Upper lobe of right lung (tissue), 1 donor: Measurements from ENCODE around the gene FBN3. TPM values are rescaled to one million over a fixed set of nuclear protein-coding genes. Genes with fewer than 3 reads are reported as not detected.
A peak's percentile ranks its signal among the peaks of the same experiment; 100 is the strongest.

ENCODE experiments used
- ATAC-seq: fragments of 200-7000 bp; cut with Tn5 transposase; one replicate; pipeline ENCODE4 v1.9.1; 2020; ENCODE audit warnings: mild to moderate bottlenecking, moderate library complexity
- DNase-seq: peaks from one replicate; pipeline ENCODE4 v3.0.0-alpha.2; 2020
- H3K27ac ChIP-seq: fragments of 200-600 bp; one replicate; pipeline ENCODE4 v1.8.0; 2022
- H3K27me3 ChIP-seq: fragments of 200-600 bp; one replicate; pipeline ENCODE4 v1.8.0; 2022; ENCODE audit warnings: mild to moderate bottlenecking
- H3K36me3 ChIP-seq: fragments of 200-600 bp; one replicate; pipeline ENCODE4 v1.8.0; 2022
- H3K4me1 ChIP-seq: fragments of 200-600 bp; one replicate; pipeline ENCODE4 v1.8.0; 2022
- H3K4me3 ChIP-seq: fragments of 200-600 bp; one replicate; pipeline ENCODE4 v1.8.0; 2022; ENCODE audit warnings: mild to moderate bottlenecking
- H3K9me3 ChIP-seq: fragments of 200-600 bp; one replicate; pipeline ENCODE4 v1.8.0; 2022
- intact Hi-C: fragments of 100-400 bp; cut with DNase I; formaldehyde crosslinking; loops from one replicate; pipeline ENCODE4 v1.11.0; 2022
- total RNA-seq: library from RNA; stranded (reverse); fragmentation: NEBNext Ultra II Directional; extraction: Animal tissue kit (Norgen Biotek cat#: 25700); gene quantifications from one replicate; pipeline ENCODE4 v1.2.1, GENCODE V29; 2021
- TF ChIP-seq, protein P1 (sequence below): fragments of 200-600 bp; IDR thresholded peaks from one replicate; pipeline ENCODE4 v1.8.0; 2022; ENCODE audit warnings: antibody characterized with exemption
- donor health status: DM: no; HTN: yes; CAD: no; lungs with severe emphysema.

The FBN3 gene
- total RNA-seq, 1 donor from 2014 or later = 8.5 TPM

DNA sequence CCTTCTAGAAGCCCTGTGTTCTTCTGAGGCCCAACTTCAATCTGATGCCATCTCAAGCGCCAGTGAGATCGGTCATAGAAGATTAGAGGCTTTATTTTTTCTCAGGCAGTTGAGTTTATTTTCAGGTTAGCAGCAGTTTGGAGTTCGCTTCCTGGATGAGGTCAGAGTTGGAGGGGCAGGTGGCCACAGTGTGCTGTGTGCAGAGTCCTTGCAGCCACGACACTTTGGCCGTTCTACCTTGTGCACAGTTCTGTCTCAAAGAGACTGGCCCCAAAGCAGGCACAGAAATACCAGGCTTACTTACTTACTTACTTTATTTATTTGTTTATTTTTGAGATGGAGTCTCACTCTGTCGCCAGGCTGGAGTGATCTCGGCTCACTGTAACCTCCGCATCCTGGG lies 128.0 kb downstream of the FBN3 start:
- no peak for DNase-seq
- H3K4me3 ChIP-seq = no peak overlapping the region
- intact Hi-C loops = no loop called here

DNA sequence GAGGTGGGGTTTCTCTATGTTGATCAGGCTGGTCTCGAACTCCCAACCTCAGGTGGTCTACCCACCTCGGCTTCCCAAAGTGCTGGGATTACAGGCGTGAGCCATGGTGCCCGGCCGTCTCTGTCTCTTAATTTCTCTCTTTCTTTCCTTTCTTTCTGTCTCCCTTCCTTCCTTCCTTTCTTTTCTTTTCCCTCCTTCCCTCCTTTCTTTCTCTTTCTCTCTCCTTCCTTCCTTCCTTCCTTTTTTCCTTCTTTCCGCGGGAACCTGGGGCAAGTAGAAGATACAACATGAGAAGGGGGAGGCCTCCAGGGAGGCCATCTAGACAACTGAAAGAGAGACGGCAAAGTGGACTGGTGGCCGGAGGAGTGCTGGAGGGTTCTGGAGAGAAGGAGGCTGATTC lies 128.7 kb downstream of the FBN3 start:
- H3K4me3 ChIP-seq = no peak overlapping the region
- no peak overlapping the region for H3K27ac ChIP-seq
- H3K9me3 ChIP-seq = no peaks in the 10 kb centered on the region
- intact Hi-C loops = no loop called here
- ATAC-seq = no peak
- DNase-seq = no peak
- H3K4me1 ChIP-seq = no peaks in the 10 kb centered on the region
- H3K27me3 ChIP-seq = no peaks in the 10 kb centered on the region
- H3K36me3 ChIP-seq = no peaks in the 10 kb centered on the region
- TF ChIP-seq, protein P1, sequence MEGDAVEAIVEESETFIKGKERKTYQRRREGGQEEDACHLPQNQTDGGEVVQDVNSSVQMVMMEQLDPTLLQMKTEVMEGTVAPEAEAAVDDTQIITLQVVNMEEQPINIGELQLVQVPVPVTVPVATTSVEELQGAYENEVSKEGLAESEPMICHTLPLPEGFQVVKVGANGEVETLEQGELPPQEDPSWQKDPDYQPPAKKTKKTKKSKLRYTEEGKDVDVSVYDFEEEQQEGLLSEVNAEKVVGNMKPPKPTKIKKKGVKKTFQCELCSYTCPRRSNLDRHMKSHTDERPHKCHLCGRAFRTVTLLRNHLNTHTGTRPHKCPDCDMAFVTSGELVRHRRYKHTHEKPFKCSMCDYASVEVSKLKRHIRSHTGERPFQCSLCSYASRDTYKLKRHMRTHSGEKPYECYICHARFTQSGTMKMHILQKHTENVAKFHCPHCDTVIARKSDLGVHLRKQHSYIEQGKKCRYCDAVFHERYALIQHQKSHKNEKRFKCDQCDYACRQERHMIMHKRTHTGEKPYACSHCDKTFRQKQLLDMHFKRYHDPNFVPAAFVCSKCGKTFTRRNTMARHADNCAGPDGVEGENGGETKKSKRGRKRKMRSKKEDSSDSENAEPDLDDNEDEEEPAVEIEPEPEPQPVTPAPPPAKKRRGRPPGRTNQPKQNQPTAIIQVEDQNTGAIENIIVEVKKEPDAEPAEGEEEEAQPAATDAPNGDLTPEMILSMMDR = no peak

More for the DNA sequence above, 128.0 kb downstream of the FBN3 start:
- TF ChIP-seq, protein P1 = no peak
- no peaks in the 10 kb centered on the region for H3K27me3 ChIP-seq
- ATAC-seq = no peak
- H3K27ac ChIP-seq = no peak overlapping the region
- no peaks in the 10 kb centered on the region for H3K36me3 ChIP-seq
- H3K9me3 ChIP-seq = no peaks in the 10 kb centered on the region
- H3K4me1 ChIP-seq = no peaks in the 10 kb centered on the region

DNA sequence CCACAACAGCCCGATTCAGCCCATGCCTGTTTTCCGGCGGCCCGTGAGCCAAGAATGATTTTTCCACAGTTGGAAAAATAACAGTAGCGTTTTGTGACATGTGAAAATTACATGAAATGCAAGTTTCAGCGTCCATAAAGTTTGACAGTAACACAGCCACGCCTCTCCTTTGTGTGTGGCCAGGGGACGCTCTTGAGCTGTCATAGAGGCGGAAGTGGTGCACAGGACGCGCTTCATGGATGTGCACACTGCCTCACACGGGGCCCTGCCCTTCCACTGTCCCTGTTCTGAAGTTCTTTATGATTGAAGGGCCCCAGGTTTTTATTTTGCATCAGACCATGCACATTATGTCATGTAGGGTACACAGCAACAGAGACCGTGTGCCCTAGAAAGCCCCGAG lies 131.6 kb downstream of the FBN3 start:
- TF ChIP-seq, protein P1 = peak; percentile 32
- DNase-seq = no peak
- H3K9me3 ChIP-seq = no peaks in the 10 kb centered on the region

More for the DNA sequence above, 131.6 kb downstream of the FBN3 start:
- peak; percentile 85 for ATAC-seq
- intact Hi-C loops = no loop called here
- Histone ChIP-seq H3K4me3 (no peak overlapping the region), H3K4me1 (no peaks in the 10 kb centered on the region), H3K27ac (no peak overlapping the region), H3K36me3 (no peaks in the 10 kb centered on the region), H3K27me3 (no peaks in the 10 kb centered on the region)

Other genes starting within 250 kb of the FBN3 start
- 36.4 TPM for gene MAP2K7, start 245.7 kb downstream of the FBN3 start, total RNA-seq
- 1.2 TPM for gene TGFBR3L, start 234.8 kb downstream of the FBN3 start, total RNA-seq
- gene SNAPC2, start 229.3 kb downstream of the FBN3 start, total RNA-seq = 28.9 TPM
- 1.2 TPM for gene CTXN1, start 223.5 kb downstream of the FBN3 start, total RNA-seq
- 49.8 TPM for gene TIMM44, start 205.9 kb downstream of the FBN3 start, total RNA-seq
- gene ELAVL1, start 144.0 kb downstream of the FBN3 start, total RNA-seq = 65.9 TPM
- gene CCL25, start 96.8 kb downstream of the FBN3 start, total RNA-seq = not detected
- gene CERS4, start 59.8 kb upstream of the FBN3 start, total RNA-seq = 65.4 TPM
- 49.4 TPM for gene CD320, start 158.8 kb upstream of the FBN3 start, total RNA-seq
- 35.7 TPM for gene NDUFA7, start 171.8 kb upstream of the FBN3 start, total RNA-seq
- gene RPS28, start 171.9 kb upstream of the FBN3 start, total RNA-seq = 1,645 TPM
- 54.0 TPM for gene KANK3, start 193.7 kb upstream of the FBN3 start, total RNA-seq
- 6.3 TPM for gene ANGPTL4, start 214.6 kb upstream of the FBN3 start, total RNA-seq
- gene RAB11B, start 240.8 kb upstream of the FBN3 start, total RNA-seq = 114 TPM